ENCODE data around the gene CXCL3. TPM values are rescaled to one million over a fixed set of nuclear protein-coding genes. Genes with fewer than 3 reads are reported as not detected.
A peak's percentile ranks its signal among the peaks of the same experiment; 100 is the strongest.

Gene CXCL3
- total RNA-seq, 1 donor from 2014 or later, result 0.20 TPM

- H3K36me3 Mint-ChIP-seq (ENCODE audit: low read depth), result no peaks in the 10 kb centered on the region
- H3K4me1 Mint-ChIP-seq (ENCODE audit: low read depth), result peaks cover 17% of the 10 kb centered on the region
- H3K27ac Mint-ChIP-seq (ENCODE audit: unreplicated experiment), result peak overlapping the region; percentile 42
- peaks cover 33% of the 10 kb centered on the region for H3K27me3 Mint-ChIP-seq (ENCODE audit: low read depth)
- TF ChIP-seq CTCF (IDR thresholded peaks at IDR 0.05), result no peak
- peak; percentile 81 for DNase-seq (ENCODE audit: low spot score)
- peak overlapping the region; percentile 76 for H3K4me3 Mint-ChIP-seq (ENCODE audit: unreplicated experiment)
- no peaks in the 10 kb centered on the region for H3K9me3 Mint-ChIP-seq (ENCODE audit: low read depth)
These were observed 434 bp downstream of the CXCL3 start for GRCh38 chr4:74038086-74038424.

- Mint-ChIP-seq H3K27ac (ENCODE audit: unreplicated experiment) (no peak overlapping the region), H3K4me3 (ENCODE audit: unreplicated experiment) (peak overlapping the region; percentile 76), H3K36me3 (ENCODE audit: low read depth) (no peaks in the 10 kb centered on the region), H3K4me1 (ENCODE audit: low read depth) (peaks cover 17% of the 10 kb centered on the region), H3K9me3 (ENCODE audit: low read depth) (no peaks in the 10 kb centered on the region), H3K27me3 (ENCODE audit: low read depth) (peaks cover 40% of the 10 kb centered on the region)
- no peak for DNase-seq (ENCODE audit: low spot score)
- TF ChIP-seq CTCF (IDR thresholded peaks at IDR 0.05), result no peak
These were observed 1.2 kb downstream of the CXCL3 start for GRCh38 chr4:74037076-74037955.

GRCh38 chr4:74033739-74034138 lies 4.8 kb downstream of the CXCL3 start:
- H3K27ac Mint-ChIP-seq (ENCODE audit: unreplicated experiment), result no peak overlapping the region
- H3K27me3 Mint-ChIP-seq (ENCODE audit: low read depth), result peaks cover 38% of the 10 kb centered on the region
- no peak overlapping the region for H3K4me3 Mint-ChIP-seq (ENCODE audit: unreplicated experiment)
- no peak for DNase-seq (ENCODE audit: low spot score)
- peaks cover 2% of the 10 kb centered on the region for H3K9me3 Mint-ChIP-seq (ENCODE audit: low read depth)
- TF ChIP-seq CTCF (IDR thresholded peaks at IDR 0.05), result no peak
- peaks cover under 1% of the 10 kb centered on the region for H3K36me3 Mint-ChIP-seq (ENCODE audit: low read depth)
- H3K4me1 Mint-ChIP-seq (ENCODE audit: low read depth), result peaks cover 11% of the 10 kb centered on the region

GRCh38 chr4:74032064-74032463 lies 6.4 kb downstream of the CXCL3 start:
- peaks cover 2% of the 10 kb centered on the region for H3K4me1 Mint-ChIP-seq (ENCODE audit: low read depth)
- TF ChIP-seq CTCF (IDR thresholded peaks at IDR 0.05), result no peak
- H3K36me3 Mint-ChIP-seq (ENCODE audit: low read depth), result peaks cover 4% of the 10 kb centered on the region
- H3K27me3 Mint-ChIP-seq (ENCODE audit: low read depth), result peaks cover 36% of the 10 kb centered on the region
- no peak overlapping the region for H3K4me3 Mint-ChIP-seq (ENCODE audit: unreplicated experiment)
- peaks cover 9% of the 10 kb centered on the region for H3K9me3 Mint-ChIP-seq (ENCODE audit: low read depth)
- no peak for DNase-seq (ENCODE audit: low spot score)
- H3K27ac Mint-ChIP-seq (ENCODE audit: unreplicated experiment), result no peak overlapping the region

GRCh38 chr4:74031576-74031975 lies 6.9 kb downstream of the CXCL3 start:
- TF ChIP-seq CTCF (IDR thresholded peaks at IDR 0.05), result no peak
- no peak for DNase-seq (ENCODE audit: low spot score)
- Mint-ChIP-seq H3K27me3 (ENCODE audit: low read depth) (peaks cover 34% of the 10 kb centered on the region), H3K4me1 (ENCODE audit: low read depth) (peaks cover 2% of the 10 kb centered on the region), H3K4me3 (ENCODE audit: unreplicated experiment) (no peak overlapping the region), H3K36me3 (ENCODE audit: low read depth) (peaks cover 4% of the 10 kb centered on the region), H3K9me3 (ENCODE audit: low read depth) (peaks cover 9% of the 10 kb centered on the region), H3K27ac (ENCODE audit: unreplicated experiment) (no peak overlapping the region)

All from chondrocyte (in vitro differentiated cells).